ENCODE data around the gene DPP10. TPM values are rescaled to one million over a fixed set of nuclear protein-coding genes. Genes with fewer than 3 reads are reported as not detected.
"Not testable (repeated sequence)": the region's sequence is repeated elsewhere in the genome, so short reads cannot be mapped to it uniquely, and the experiment has no call there.

DPP10 gene
- total and polyA plus RNA-seq, 5 experiments from 2014 or later = not detected

DNA sequence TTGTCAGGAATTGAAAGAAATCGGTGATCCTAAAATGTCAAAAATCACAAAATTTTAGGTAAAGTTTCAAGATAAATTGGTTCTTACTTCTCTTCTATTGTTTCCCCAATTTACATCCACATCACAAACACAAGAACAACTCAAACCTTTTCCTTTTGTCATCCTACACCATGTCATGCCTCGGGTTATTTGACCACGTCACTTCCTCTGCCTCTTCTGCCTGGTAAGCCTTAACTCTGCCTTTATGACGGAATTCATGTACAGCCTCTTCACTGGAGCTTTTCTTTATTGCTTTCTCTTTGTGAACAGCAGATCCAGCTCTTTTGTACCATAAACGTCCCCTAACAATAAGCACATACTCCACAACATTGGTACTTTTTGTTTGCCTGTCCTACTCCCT is 258.0 kb downstream of the DPP10 start:
- H3K4me3 Mint-ChIP-seq = no peak overlapping the region
- H3K36me3 Mint-ChIP-seq = no peaks in the 10 kb centered on the region
- peaks cover 0 to 17% (median 4%) of the 10 kb centered on the region in 9 donors for H3K9me3 Mint-ChIP-seq
- no peaks in the 10 kb centered on the region for H3K4me1 Mint-ChIP-seq
- no peak overlapping the region for H3K27ac Mint-ChIP-seq
- no peak for ATAC-seq
- peaks cover 0 to 10% (median 0%) of the 10 kb centered on the region in 5 donors for H3K27me3 Mint-ChIP-seq
- POLR2A ChIA-PET = no interaction called here
- no peak for DNase-seq

- POLR2A ChIA-PET = no interaction called here
- ATAC-seq (no peak), DNase-seq (no peak)
- Mint-ChIP-seq H3K4me1 (no peaks in the 10 kb centered on the region), H3K36me3 (no peaks in the 10 kb centered on the region), H3K27ac (no peak overlapping the region), H3K27me3 (peaks cover 0 to 5% (median 0%) of the 10 kb centered on the region in 5 donors), H3K4me3 (no peak overlapping the region), H3K9me3 (peaks cover 0 to 9% (median 0%) of the 10 kb centered on the region in 9 donors)
Observed at GRCh38 chr2:114709936-114710850, 267.8 kb downstream of the DPP10 start.

- Mint-ChIP-seq H3K4me3 (no peak overlapping the region), H3K27ac (no peak overlapping the region), H3K4me1 (no peaks in the 10 kb centered on the region), H3K36me3 (no peaks in the 10 kb centered on the region), H3K9me3 (peaks cover 0 to 3% (median 0%) of the 10 kb centered on the region in 9 donors), H3K27me3 (peaks cover 0 to 5% (median 0%) of the 10 kb centered on the region in 5 donors)
- POLR2A ChIA-PET = no interaction called here
- no peak for DNase-seq
- no peak for ATAC-seq
Observed at GRCh38 chr2:114714313-114714712, 271.9 kb downstream of the DPP10 start.

- no peak for ATAC-seq
- Mint-ChIP-seq H3K27me3 (no peaks in the 10 kb centered on the region), H3K9me3 (peaks cover 0 to 3% (median 0%) of the 10 kb centered on the region in 9 donors)
Observed at GRCh38 chr2:114717049-114717448, 274.6 kb downstream of the DPP10 start.

DNA sequence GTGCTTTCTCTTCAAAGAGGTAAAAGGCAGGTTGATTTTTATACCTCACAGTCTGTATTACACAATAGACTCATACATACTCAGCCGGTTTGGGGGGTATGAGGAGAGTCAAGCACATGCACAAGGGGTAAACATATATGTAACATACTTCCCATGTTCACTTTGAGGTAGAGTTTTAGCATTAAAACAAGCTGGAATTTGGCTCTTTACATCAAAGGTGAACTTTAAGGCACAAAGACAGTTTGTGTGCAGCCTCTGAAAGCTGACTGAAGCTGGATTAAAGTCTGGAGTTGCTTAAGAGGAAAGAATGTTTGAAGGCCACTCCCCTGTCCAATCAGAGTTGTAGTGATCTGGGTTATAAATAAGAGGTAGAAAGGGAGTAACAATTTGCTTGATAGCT is 282.0 kb downstream of the DPP10 start:
- no peak overlapping the region for H3K27ac Mint-ChIP-seq
- peaks cover 0 to 3% (median 0%) of the 10 kb centered on the region in 9 donors for H3K9me3 Mint-ChIP-seq
- no peaks in the 10 kb centered on the region for H3K27me3 Mint-ChIP-seq
- H3K36me3 Mint-ChIP-seq = no peaks in the 10 kb centered on the region
- H3K4me3 Mint-ChIP-seq = no peak overlapping the region
- POLR2A ChIA-PET = no interaction called here
- DNase-seq (no peak), ATAC-seq (no peak)
- H3K4me1 Mint-ChIP-seq = no peaks in the 10 kb centered on the region

More at GRCh38 chr2:114717049-114717448, 274.6 kb downstream of the DPP10 start:
- no peaks in the 10 kb centered on the region for H3K4me1 Mint-ChIP-seq
- DNase-seq = no peak
- H3K4me3 Mint-ChIP-seq = no peak overlapping the region
- POLR2A ChIA-PET = no interaction called here
- no peaks in the 10 kb centered on the region for H3K36me3 Mint-ChIP-seq
- H3K27ac Mint-ChIP-seq = no peak overlapping the region

- no peaks in the 10 kb centered on the region for H3K4me1 Mint-ChIP-seq
- H3K27ac Mint-ChIP-seq = no peak overlapping the region
- no peak overlapping the region for H3K4me3 Mint-ChIP-seq
- no peak for DNase-seq
- peaks cover 0 to 7% (median 0%) of the 10 kb centered on the region in 9 donors for H3K9me3 Mint-ChIP-seq
- peaks cover 0 to under 1% (median 0%) of the 10 kb centered on the region in 5 donors for H3K27me3 Mint-ChIP-seq
- POLR2A ChIA-PET = no interaction called here
- H3K36me3 Mint-ChIP-seq = no peaks in the 10 kb centered on the region
- ATAC-seq = no peak
Observed at GRCh38 chr2:114727012-114727411, 284.6 kb downstream of the DPP10 start.

- Mint-ChIP-seq H3K36me3 (no peaks in the 10 kb centered on the region), H3K4me1 (no peaks in the 10 kb centered on the region), H3K27ac (no peak overlapping the region), H3K9me3 (peaks cover 0 to 11% (median 0%) of the 10 kb centered on the region in 9 donors), H3K27me3 (peaks cover 0 to 3% (median 0%) of the 10 kb centered on the region in 5 donors), H3K4me3 (no peak overlapping the region)
- POLR2A ChIA-PET = no interaction called here
- ATAC-seq = no peak
- DNase-seq = no peak
Observed at GRCh38 chr2:114728372-114728771, 285.9 kb downstream of the DPP10 start.

- Mint-ChIP-seq H3K4me3 (no peak overlapping the region), H3K36me3 (no peaks in the 10 kb centered on the region), H3K27ac (no peak overlapping the region), H3K9me3 (peaks cover 0 to 11% (median 0%) of the 10 kb centered on the region in 9 donors), H3K4me1 (no peaks in the 10 kb centered on the region), H3K27me3 (peaks cover 0 to 3% (median 0%) of the 10 kb centered on the region in 5 donors)
- DNase-seq (no peak), ATAC-seq (no peak)
- POLR2A ChIA-PET = no interaction called here
Observed at GRCh38 chr2:114729026-114729425, 286.6 kb downstream of the DPP10 start.

DNA sequence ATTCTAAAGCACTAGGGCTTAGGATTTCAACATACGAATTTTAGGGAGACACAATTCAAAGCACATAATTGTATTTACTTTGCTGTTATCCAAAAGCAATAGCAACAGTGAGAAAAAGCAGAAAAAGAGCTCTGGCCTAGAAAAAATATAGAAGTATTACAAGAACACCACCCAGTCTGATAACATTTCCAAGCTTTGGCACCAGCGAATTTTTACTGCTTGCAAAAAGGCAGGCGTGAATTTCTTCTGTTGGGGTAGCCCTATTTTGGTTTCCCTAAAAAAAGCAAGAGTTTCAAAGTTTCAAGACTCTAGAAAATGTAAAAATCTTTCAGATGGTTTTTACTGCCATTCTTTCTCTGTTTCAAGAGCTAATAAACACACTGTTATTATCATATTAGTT is 292.7 kb downstream of the DPP10 start:
- Mint-ChIP-seq H3K4me1 (no peaks in the 10 kb centered on the region), H3K4me3 (no peak overlapping the region), H3K27ac (no peak overlapping the region), H3K27me3 (peaks cover 0 to 7% (median 0%) of the 10 kb centered on the region in 5 donors), H3K9me3 (peaks cover 0 to 11% (median 0%) of the 10 kb centered on the region in 9 donors), H3K36me3 (no peaks in the 10 kb centered on the region)
- POLR2A ChIA-PET = no interaction called here
- ATAC-seq = no peak
- DNase-seq = no peak

- Mint-ChIP-seq H3K4me3 (no peak overlapping the region), H3K36me3 (no peaks in the 10 kb centered on the region), H3K4me1 (no peaks in the 10 kb centered on the region), H3K27me3 (no peaks in the 10 kb centered on the region), H3K9me3 (peaks cover 0 to 5% (median 0%) of the 10 kb centered on the region in 9 donors), H3K27ac (no peak overlapping the region)
- no peak for ATAC-seq
- POLR2A ChIA-PET = no interaction called here
- DNase-seq = no peak
Observed at GRCh38 chr2:114742245-114742644, 299.8 kb downstream of the DPP10 start.

DNA sequence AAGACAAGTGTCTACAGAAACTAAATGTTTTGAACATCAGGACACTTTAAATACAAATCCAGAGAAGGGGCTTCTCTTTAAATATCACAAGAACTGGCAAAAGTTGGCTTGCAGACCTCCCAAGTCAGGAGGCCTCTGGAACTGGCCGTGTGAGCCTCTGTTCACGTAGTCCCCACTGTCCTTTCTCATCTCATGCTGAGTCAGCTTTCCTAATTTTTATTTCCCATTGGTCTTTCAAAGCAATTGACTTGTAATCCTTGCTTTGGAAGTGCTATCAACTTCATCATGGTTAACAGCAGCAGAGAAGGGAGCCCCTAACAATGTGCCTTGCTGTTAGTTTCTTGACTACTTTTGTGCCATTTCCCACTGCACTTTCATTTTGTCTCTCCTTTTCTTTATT is 303.3 kb downstream of the DPP10 start:
- Mint-ChIP-seq H3K9me3 (peaks cover 0 to 5% (median 0%) of the 10 kb centered on the region in 9 donors), H3K27ac (no peak overlapping the region), H3K4me3 (no peak overlapping the region), H3K4me1 (no peaks in the 10 kb centered on the region), H3K36me3 (peaks cover 0 to 5% (median 0%) of the 10 kb centered on the region in 3 donors), H3K27me3 (no peaks in the 10 kb centered on the region)
- ATAC-seq = no peak
- DNase-seq = no peak
- POLR2A ChIA-PET = no interaction called here

GRCh38 chr2:114748175-114748574 is 305.7 kb downstream of the DPP10 start:
- H3K4me1 Mint-ChIP-seq, POLR2A ChIA-PET, H3K4me3 Mint-ChIP-seq, H3K27ac Mint-ChIP-seq, H3K27me3 Mint-ChIP-seq, ATAC-seq, H3K9me3 Mint-ChIP-seq, DNase-seq, H3K36me3 Mint-ChIP-seq: not testable (repeated sequence)

DNA sequence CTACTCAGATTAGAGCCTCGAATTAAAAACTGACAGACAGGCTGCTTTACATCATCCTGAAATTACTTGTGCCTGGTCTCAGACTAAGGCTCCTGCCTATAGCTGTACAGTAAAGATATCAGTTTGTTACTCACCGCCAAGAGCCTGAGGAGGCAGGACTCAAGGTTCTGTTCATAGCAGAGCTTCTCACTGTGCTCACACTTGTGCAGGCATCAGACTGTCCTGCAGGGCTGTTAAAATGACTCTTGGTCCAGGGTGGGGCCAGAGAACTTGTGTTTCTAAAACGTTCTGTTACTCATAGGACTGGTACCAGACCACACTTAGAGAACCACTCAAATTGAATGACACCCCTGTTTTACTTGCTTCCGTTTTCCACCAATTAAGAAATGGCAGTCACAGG is 310.0 kb downstream of the DPP10 start:
- no peak for ATAC-seq
- Mint-ChIP-seq H3K36me3 (peaks cover 0 to 5% (median 0%) of the 10 kb centered on the region in 3 donors), H3K27ac (no peak overlapping the region), H3K4me3 (no peak overlapping the region), H3K27me3 (peaks cover 0 to 11% (median 2%) of the 10 kb centered on the region in 5 donors), H3K9me3 (peaks cover 0 to 10% (median 2%) of the 10 kb centered on the region in 9 donors), H3K4me1 (no peaks in the 10 kb centered on the region)
- DNase-seq = no peak
- POLR2A ChIA-PET = no interaction called here

Measured in naive thymus-derived CD8-positive, alpha-beta T cell (primary cell).